Thoracic aorta (tissue), 2 donors: ENCODE data around the gene CHAF1A. TPM values are rescaled to one million over a fixed set of nuclear protein-coding genes. Genes with fewer than 3 reads are reported as not detected.

Experiments used
- ATAC-seq: fragments of 150-250 bp; one replicate; pipeline ENCODE4 v1.8.0; 2017; ENCODE audit warnings: low read depth; ENCODE audit not compliant: insufficient number of reproducible peaks, low FRiP score
- DNase-seq: peaks from one replicate; pipeline ENCODE4 v3.0.0-alpha.2; 2020; ENCODE audit warnings: low spot score
- H3K27ac ChIP-seq, 2 donors: fragments of 200-600 bp; sonication (generic); 1 replicate in 1 of 2; 2 replicates in 1 of 2; pipeline ENCODE4 v1.5.1; 2016; ENCODE audit warnings: mild to moderate bottlenecking in 2 of 2, moderate library complexity in 2 of 2
- H3K27me3 ChIP-seq: fragments of 200-600 bp; sonication (generic); replicated peaks from 2 replicates; pipeline ENCODE4 v1.6.0; 2016; ENCODE audit warnings: mild to moderate bottlenecking; ENCODE audit not compliant: insufficient read depth
- H3K36me3 ChIP-seq: fragments of 200-600 bp; sonication (generic); one replicate; pipeline ENCODE4 v1.5.1; 2016
- H3K4me1 ChIP-seq, 2 donors: fragments of 200-600 bp; sonication (generic); 1 replicate in 1 of 2; 2 replicates in 1 of 2; pipeline versions ENCODE4 v1.5.1 to v1.6.0; 2016; ENCODE audit warnings: low read depth in 2 of 2, mild to moderate bottlenecking in 1 of 2; ENCODE audit not compliant: control insufficient read depth in 1 of 2
- H3K4me3 ChIP-seq: fragments of 200-600 bp; sonication (generic); 2 replicates; pipeline ENCODE4 v1.5.1; 2016; ENCODE audit warnings: mild to moderate bottlenecking
- H3K9me3 ChIP-seq: fragments of 200-600 bp; sonication (generic); 2 replicates; pipeline ENCODE4 v1.5.1; 2016
- total RNA-seq, 2 donors: library from RNA; depleted of rRNA; stranded (reverse); fragments of >200 nt; gene quantifications; one replicate each; pipeline versions ENCODE4 v1.1.0 to v1.2.3, GENCODE V29; 2016
- TF ChIP-seq, protein P1 (sequence below): fragments of 200-600 bp; sonication (generic); IDR thresholded peaks from one replicate; pipeline ENCODE4 v1.5.1; 2019; ENCODE audit warnings: antibody characterized with exemption

Gene CHAF1A
- total RNA-seq, 2 donors from 2014 or later, result 3.2 to 5.8 TPM

DNA sequence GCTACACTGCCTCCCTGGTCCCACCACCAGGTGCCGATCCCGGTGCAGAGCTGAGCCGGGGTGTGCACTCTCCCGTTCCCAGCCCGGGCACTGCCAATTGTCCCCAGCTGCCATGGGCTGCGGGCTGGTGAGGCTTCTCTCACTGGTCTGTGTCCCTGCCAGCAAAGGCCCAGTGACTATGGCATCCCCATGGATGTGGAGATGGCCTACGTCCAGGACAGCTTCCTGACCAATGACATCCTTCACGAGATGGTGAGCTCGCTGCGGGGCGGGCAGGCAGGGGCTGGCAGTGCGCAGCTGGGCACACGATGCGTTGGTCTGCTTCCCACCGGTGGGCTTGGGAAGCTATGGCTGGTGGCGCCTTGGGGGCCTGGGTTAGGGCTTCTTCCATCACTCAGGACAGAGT, 44.5 kb upstream of the CHAF1A start:
- no peaks in the 10 kb centered on the region for H3K9me3 ChIP-seq
- H3K4me3 ChIP-seq, result no peak overlapping the region
- no peaks in the 10 kb centered on the region for H3K4me1 ChIP-seq
- H3K27ac ChIP-seq, result no peak overlapping the region
- DNase-seq (no peak), ATAC-seq (no peak)
- peaks cover 25% of the 10 kb centered on the region for H3K36me3 ChIP-seq
- no peaks in the 10 kb centered on the region for H3K27me3 ChIP-seq
- TF ChIP-seq, protein P1, sequence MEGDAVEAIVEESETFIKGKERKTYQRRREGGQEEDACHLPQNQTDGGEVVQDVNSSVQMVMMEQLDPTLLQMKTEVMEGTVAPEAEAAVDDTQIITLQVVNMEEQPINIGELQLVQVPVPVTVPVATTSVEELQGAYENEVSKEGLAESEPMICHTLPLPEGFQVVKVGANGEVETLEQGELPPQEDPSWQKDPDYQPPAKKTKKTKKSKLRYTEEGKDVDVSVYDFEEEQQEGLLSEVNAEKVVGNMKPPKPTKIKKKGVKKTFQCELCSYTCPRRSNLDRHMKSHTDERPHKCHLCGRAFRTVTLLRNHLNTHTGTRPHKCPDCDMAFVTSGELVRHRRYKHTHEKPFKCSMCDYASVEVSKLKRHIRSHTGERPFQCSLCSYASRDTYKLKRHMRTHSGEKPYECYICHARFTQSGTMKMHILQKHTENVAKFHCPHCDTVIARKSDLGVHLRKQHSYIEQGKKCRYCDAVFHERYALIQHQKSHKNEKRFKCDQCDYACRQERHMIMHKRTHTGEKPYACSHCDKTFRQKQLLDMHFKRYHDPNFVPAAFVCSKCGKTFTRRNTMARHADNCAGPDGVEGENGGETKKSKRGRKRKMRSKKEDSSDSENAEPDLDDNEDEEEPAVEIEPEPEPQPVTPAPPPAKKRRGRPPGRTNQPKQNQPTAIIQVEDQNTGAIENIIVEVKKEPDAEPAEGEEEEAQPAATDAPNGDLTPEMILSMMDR, result no peak

DNA sequence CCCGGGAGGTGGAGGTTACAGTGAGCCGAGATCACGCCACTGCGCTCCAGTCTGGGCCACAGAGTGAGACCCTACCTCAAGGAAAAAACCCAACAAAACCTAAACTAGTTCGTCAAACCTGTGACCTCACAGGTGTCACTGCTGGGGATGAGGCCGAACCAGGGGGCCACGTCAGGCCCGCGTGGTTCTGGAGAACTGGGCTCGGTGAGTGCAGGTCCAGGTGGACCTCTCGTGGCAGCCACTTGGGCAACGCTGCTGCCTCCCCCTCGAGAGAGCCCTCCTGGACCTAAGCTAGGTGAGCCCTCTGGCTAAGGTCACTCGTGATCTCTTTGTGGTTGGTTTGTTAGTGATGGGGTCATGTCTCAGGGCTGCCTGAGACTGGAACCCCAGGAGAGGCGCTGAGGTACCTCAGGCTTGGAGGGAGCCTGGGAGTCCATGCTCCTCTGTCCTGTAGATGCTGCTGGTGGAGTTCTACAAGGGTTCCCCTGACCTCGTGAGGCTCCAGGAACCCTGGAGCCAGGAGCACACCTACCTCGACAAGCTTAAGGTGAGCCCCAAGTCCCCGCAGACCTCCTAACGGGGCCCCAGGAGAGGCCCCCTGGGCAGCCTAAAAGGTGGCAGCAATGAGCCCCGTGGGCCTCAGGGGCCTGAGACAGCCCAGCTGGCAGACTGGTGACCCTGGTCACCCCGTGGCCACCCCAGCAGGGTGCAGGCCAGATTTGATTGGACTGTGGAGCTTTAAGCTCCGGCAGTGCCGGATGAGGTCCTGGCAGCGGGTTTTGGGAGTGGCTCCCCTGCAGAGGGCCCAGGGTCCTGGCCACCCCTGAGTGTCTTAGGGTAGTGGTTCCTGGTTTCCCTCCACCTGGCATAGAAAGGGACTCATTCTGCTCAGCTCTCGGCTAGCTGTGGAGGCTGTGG, 43.5 kb upstream of the CHAF1A start:
- Histone ChIP-seq H3K9me3 (no peaks in the 10 kb centered on the region), H3K4me3 (no peak overlapping the region), H3K27me3 (no peaks in the 10 kb centered on the region), H3K27ac (no peak overlapping the region), H3K36me3 (peaks cover 36% of the 10 kb centered on the region), H3K4me1 (no peaks in the 10 kb centered on the region)
- TF ChIP-seq, protein P1, result no peak
- DNase-seq (no peak), ATAC-seq (no peak)

DNA sequence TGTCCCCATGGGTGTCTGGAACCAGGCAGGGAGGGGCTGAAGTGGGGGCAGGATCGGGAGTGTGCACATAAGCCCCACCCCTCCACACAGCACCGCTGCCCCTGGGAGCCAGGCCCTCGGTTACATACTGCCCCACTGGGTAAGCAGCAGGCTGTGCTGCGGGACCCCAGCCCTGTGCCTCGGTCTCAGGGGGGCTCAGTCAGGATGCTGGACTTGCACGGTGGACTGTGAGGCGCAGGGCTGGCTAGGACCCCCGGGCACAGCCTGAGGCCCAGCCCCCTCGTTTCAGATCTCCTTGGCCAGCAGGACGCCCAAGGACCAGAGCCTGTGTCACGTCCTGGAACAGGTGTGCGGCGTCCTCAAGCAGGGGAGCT, 42.8 kb upstream of the CHAF1A start:
- Histone ChIP-seq H3K27me3 (no peaks in the 10 kb centered on the region), H3K9me3 (no peaks in the 10 kb centered on the region), H3K36me3 (peaks cover 39% of the 10 kb centered on the region), H3K27ac (no peak overlapping the region), H3K4me3 (no peak overlapping the region), H3K4me1 (no peaks in the 10 kb centered on the region)
- DNase-seq (no peak), ATAC-seq (no peak)
- TF ChIP-seq, protein P1, result no peak

DNA sequence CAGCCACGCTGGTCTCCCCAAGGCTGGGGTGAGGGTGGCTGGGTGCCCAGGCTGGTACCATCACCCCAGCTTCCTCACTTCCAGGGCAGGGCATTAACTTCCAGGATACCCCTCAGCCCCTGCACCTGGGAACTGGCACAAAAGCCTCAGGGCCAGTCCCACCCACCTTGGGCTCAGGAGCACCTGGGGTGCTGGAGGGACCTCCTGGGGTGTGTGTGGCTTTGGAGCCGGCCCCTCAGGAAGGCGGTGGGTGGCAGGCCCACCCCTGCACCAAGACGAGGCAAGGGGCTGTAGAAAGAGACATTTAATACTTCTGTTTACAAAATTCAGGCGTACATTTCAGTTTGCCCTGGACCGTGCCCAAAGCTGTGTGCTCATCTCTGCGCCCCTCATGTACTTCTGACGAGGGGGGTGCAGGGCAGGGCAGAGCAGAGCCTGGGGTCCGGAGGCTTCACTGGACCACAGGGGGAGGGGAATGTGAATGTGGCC, 42.3 kb upstream of the CHAF1A start:
- TF ChIP-seq, protein P1, result no peak
- no peak for DNase-seq
- Histone ChIP-seq H3K27ac (no peak overlapping the region), H3K27me3 (no peaks in the 10 kb centered on the region), H3K4me3 (no peak overlapping the region), H3K9me3 (no peaks in the 10 kb centered on the region), H3K4me1 (no peaks in the 10 kb centered on the region), H3K36me3 (peaks cover 41% of the 10 kb centered on the region)
- no peak for ATAC-seq

DNA sequence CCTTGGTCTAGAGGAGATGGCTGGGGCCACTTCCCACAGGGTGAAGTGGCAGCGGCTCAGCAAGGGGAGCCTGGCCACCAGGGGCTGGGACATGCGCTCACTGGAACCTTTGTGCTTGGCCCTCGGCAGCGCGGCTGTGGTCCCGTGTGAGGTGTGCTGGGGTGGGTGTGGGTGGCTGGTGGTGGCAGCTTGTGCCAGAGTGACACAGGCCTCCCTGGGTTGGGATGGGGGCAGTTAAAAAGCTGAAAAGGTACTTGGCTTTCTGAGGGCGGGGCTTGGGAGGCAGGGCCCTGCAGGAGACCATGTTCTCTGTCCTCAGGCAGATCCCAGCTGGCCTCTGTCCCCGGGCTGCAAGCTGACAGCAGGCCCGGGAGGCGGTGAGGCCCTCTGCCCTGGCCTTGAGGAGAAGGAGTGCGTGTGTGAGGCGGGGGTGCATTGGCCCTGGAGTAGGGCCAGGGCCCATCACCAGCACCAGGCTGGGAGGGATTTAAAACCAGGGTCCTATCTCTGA, 41.7 kb upstream of the CHAF1A start:
- Histone ChIP-seq H3K27ac (no peak overlapping the region), H3K27me3 (no peaks in the 10 kb centered on the region), H3K4me1 (no peaks in the 10 kb centered on the region), H3K4me3 (no peak overlapping the region), H3K9me3 (no peaks in the 10 kb centered on the region), H3K36me3 (peaks cover 47% of the 10 kb centered on the region)
- TF ChIP-seq, protein P1, result no peak
- DNase-seq, result no peak
- no peak for ATAC-seq
